GM21723 (cell line): ENCODE measurements around the gene SYCN.
"Not testable (repeated sequence)": the region's sequence is repeated elsewhere in the genome, so short reads cannot be mapped to it uniquely, and the experiment has no call there.

Experiments used
- ATAC-seq: cut with Tn5 transposase; IDR thresholded peaks from one replicate; pipeline ENCODE4 v1.9.1; 2021; ENCODE audit warnings: mild to moderate bottlenecking, moderate library complexity; ENCODE audit not compliant: unreplicated experiment

SYCN gene

GRCh38 chr19:39230096-39230764, 26.2 kb upstream of the SYCN start:
- ATAC-seq: no peak

DNA sequence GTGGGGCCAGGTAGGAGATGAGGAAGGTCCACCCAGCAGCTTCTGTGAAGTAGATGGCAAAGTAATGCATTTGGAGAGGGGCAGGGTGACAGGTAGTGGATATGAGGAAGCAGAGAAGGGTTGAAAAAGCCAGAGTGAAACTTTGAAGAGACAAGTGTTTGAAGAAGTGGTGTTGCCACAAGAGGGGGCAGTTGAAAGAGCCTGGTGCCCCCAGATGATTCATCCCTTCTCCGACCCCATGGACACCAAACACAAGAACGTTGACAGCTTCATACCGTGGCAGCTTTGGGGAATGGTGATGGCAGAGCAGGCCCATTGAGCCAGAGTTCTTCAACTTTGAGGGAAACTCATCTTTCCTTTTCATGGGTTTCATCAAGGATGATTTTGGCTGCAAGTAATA, 20.8 kb upstream of the SYCN start:
- ATAC-seq: no peak

DNA sequence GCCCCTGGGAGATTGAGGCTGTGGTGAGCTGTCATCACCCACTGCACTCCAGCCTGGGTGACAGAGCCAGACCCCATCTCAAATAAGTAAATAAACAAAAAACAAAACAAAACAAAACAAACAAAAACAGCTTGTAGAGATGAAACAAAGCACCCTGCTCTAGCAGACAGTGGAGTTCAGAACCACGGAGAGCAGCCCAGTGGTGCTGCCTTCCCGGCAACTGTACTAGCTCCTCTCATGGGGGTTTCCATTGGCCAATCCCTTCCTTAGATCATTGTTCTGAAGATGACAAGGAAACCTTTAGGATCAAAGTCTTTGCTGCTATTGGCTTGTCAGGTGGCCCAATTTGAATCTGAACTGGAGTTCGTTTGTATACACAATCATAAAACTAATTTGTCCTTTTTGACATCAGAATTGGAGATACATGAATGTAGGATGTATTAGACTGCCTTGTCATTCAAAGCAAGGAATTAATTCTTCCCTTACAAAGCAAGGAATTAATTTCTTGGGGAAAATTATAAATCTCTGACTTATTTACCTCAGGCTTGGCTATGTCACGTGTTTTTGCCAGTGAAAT, 19.7 kb upstream of the SYCN start:
- ATAC-seq: no peak

DNA sequence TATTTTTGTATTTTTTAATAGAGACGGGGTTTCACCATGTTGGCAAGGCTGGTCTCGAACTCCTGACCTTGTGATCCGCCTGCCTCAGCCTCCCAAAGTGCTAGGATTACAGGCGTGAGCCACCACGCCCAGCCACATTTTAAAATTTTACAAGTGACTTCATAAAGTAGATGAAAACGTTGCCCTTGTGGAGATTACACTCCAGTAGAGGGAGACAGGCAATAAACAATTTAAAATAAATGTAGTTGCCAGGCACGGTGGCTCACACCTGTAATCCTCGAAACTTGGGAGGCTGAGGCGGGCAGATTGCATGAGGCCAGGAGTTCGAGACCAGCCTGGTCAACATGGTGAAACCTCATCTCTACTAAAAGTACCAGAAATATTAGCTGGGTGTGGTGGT, 15.0 kb upstream of the SYCN start:
- ATAC-seq: not testable (repeated sequence)

DNA sequence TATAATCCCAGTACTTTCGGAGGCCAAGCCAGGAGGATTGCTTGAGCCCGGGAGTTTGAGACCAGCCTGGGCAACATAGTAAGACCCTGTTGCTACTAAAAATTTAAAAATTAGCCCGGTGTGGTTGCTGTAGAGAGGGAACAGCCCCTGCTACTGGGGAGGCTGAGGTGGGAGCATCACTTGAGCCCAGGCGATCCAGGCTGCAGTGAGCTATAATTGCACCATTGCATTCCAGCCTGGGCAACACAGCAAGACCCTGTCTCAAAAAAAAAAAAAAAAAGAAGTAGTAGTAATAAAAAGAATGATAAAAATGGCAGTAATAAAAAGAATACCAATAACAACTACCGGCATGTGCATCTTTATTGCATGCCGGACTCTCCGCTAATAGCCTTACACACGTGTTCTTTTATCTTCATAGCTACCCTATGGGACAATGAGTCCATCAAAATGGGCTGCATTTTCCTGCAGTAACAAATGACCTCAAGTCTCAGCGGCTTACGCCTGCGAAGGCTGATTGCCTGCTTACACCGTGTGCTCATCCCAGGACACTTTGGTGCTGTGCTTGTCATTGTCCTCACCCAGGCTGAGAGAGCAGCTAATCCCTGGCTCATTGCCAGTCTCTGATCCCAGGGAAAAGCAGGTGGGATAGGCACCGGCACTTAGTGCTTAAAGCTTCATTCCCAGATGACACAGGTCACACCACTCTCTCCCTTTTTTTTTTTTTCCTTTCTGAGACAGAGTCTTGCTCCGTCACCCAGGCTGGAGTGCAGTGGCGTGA, 14.4 kb upstream of the SYCN start:
- ATAC-seq: no peak

GRCh38 chr19:39217094-39217493, 13.0 kb upstream of the SYCN start:
- ATAC-seq: no peak

GRCh38 chr19:39215323-39215722, 11.3 kb upstream of the SYCN start:
- not testable (repeated sequence) for ATAC-seq

DNA sequence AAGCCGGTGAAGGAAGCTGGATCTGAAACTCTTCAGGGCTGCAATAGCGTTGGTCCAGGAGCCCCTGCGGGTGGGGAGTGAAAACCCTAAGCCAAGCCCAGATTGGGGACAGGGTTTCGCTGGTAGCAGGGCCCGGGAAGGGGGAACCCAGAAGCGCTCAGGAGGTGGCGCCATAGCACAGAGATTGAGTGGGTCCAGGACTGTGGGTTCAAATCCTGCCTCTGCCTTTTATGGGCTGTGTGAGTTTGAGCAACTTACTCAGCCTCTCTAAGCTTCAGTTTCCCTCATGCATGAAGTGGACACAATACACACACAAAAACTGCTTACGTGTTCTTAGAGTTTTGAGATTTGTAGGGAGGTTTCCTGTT, 8.3 kb upstream of the SYCN start:
- ATAC-seq: no peak

DNA sequence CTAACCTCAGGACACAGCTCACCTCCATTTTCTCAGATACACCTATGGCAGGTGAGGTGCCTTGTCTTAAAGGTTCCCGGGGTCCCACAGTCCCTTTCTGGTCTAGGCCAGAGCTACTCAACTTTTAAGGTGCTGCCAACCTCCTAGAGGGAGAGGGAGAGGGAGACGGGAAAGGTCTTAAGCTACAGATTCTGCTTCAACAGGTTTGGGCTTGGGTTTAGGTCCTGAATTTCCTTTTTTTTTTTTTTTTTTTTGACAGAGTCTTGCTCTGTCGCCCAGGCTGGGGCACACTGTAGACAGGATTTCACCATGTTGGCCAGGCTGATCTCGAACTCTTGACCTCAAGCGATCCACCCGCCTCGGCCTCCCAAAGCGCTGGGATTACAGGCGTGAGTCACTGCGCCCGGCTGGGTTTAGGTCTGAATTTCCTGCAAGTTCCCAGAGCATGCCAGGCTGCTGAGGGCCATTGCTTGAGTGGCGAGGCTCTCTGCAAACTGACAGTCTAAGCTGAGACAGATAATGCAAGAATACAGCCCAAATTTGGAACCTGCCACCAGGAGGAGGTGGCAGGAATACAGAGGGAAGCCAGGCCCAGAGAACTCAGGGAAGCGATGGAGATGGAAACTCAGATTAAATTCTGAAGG, 7.8 kb upstream of the SYCN start:
- no peak for ATAC-seq

- ATAC-seq: no peak
These were observed 5.1 kb upstream of the SYCN start for GRCh38 chr19:39209196-39209595.

DNA sequence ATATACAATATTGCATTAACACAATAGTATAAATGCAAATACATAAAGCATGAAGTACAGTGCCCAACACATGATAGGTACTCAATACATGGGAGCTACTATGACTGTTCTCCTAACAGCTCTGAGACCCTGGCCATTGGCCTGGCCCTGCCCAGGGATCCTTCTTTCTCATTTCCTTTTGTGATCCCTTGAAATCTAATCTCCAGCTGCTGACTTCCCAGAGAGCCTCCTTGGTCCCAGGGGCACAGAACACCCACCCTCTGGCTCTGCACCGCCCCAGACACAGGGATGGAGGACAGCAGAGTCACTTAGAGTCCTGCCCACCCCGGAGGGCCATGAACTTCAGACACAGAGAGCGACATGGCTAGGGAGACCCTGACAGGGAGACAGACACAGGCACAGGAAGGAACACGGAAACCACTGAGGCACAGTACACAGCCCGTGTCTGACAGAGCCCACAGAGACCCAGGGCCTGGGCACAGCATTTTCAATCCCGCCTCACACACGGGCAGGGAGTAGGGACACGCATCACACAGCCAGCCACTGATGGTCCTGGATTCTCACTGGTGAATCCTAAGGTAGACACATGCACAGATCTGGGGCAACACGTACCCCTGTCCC, 4.2 kb upstream of the SYCN start:
- no peak for ATAC-seq

- no peak for ATAC-seq
These were observed 3.3 kb upstream of the SYCN start for GRCh38 chr19:39207293-39207836.

DNA sequence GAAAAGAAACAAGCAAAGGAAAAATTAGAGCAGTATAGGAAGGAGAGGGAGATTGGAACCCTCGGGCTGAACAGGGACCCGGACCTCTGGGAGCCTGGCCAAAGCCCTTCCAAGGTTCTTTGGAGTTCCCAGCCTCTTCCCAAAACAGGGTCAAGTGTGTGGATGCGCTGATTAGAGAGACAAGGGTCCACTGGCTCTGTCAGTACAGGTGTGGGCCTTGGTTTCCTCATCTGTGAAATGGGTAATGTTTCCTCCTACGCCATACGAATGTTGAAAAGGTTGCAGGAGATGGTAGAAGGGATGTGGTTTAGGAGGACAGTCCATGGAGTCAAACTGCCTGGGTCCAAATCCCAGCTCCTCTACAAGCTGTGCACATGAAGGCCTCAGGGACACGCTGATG, 2.1 kb upstream of the SYCN start:
- no peak for ATAC-seq

DNA sequence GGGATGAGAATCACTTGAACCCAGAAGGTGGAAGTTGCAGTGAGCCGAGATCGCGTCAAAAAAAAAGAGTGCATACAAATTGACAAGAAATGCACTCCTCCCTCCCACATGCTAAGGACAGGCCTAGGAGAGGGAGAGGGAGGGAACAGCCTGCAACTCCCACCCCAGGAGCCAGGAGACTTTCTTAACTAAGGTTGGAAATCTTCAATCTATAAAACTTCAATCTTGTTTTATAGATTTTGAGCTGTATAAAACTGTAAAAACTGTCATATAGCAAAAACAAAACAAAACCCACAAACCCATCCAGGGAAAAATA, 1.3 kb upstream of the SYCN start:
- ATAC-seq: no peak

- no peak for ATAC-seq
These were observed 1.1 kb downstream of the SYCN start for GRCh38 chr19:39202998-39203355.

DNA sequence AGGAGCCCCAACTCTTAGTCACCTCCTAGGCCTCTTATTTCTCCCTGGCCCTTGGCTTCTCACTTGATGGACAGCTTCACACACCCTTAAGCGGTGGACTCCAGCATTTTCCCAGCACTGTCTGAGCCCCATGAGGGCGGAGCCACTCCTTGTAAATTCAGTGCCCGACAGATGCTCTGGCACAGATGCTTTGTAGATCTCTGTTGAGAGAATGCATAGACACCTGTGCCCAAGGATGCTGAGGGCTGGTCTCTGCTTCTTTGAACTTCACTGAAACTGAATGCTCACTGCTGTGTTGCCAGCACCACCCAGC, 3.3 kb downstream of the SYCN start:
- no peak for ATAC-seq

- ATAC-seq: no peak
These were observed 3.8 kb downstream of the SYCN start for GRCh38 chr19:39200066-39200802.

GRCh38 chr19:39199025-39199424, 5.0 kb downstream of the SYCN start:
- ATAC-seq: no peak

DNA sequence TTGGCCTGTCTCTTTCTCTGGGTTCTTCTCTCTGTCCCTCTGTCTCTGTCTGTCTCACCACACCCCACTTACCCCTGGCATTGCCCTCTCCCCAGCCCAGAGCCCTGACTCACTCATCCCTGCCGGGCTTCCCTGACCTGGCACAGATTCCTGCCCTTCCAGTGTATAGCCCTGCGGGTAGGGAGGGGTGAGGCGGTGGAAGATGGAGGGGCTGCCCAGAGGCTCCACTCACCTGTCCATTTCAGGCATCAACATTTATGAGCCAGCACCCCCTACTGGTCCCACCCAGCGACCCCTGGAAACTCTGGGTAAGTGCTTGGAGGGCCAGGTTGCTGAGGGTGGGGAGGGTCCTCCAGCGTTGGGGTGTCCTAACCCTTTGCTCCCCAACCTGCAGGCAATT, 6.3 kb downstream of the SYCN start:
- no peak for ATAC-seq

DNA sequence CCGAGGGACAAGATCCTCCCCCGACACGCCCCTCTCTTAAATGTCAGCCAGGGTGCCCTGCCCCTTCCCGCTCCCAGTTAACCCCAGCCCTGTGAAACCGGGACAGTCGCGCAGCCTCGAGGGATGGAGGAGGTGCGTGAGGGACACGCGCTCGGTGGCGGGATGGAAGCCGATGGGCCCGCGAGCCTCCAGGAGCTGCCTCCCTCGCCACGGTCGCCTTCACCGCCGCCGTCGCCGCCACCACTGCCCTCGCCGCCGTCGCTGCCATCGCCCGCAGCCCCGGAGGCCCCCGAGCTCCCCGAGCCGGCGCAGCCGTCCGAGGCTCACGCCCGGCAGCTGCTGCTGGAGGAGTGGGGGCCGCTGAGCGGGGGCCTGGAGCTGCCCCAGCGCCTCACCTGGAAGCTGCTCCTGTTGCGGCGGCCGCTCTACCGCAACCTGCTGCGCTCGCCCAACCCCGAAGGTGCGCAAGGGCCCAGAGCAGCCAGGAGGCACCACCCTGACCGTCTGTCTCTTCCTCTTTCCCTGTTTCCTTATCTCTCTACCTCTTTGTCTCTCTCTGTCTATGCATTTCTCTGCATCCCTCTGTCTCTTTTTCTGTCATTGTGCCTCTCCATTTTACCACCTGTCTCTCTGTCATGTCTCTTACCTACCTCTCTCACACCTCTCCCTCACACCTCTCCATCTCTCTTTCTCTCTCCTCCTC, 7.1 kb downstream of the SYCN start, which contains the start of gene NCCRP1:
Gene NCCRP1, plus strand, starts transcription at position 105 of the 703 bp plus-strand sequence. Its CDS starts 19 bp downstream, at position 124.
- no peak for ATAC-seq
